Fibroblast of mammary gland (primary cell): ENCODE results near the gene PATJ.
"Not testable (repeated sequence)": the region's sequence is repeated elsewhere in the genome, so short reads cannot be mapped to it uniquely, and the experiment has no call there.

Experiments used
- DNase-seq: peaks from one replicate; pipeline ENCODE4 v3.0.0-alpha.2; 2010; ENCODE audit warnings: low read depth
- H3K4me3 ChIP-seq: 2 replicates; pipeline ENCODE4 v1.5.1; 2011; ENCODE audit warnings: low read depth, mild to moderate bottlenecking, low read length, moderate library complexity; ENCODE audit not compliant: control insufficient read depth
- TF ChIP-seq, protein P1 (sequence below): conservative IDR thresholded peaks from 2 replicates; pipeline ENCODE4 v1.5.1; 2011; ENCODE audit warnings: low read depth, low read length, inconsistent platforms; ENCODE audit not compliant: control insufficient read depth, insufficient read depth

PATJ gene

DNA sequence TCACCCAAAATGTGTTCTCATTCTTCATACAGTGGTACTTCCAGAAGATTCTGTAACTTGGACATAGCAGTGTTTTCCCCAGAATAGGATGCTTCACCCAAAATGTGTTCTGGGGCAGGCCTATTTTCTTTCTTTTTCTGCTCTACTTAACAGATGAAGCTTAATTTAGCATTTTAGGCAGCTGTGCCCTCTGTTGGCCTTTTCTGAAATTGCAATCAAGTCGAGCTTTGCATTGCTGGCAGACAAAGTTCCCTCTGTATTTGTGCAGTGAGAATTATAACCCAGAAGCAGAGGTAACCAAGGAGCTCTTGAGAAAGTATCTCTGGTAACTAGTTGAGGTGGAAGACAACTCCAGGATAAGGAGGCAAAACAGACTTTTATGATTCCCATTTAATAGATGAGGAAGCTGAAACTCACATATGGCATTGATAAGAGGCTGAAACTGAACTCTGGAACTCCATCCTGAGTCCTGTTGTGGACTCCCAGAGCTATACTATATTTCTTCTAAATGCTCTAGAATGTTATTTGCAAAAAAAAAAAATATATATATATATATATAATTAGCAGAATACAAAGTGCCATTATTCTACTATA lies 402.1 kb downstream of the PATJ start:
- DNase-seq: peak; percentile 48
- H3K4me3 ChIP-seq: no peak overlapping the region
- TF ChIP-seq, protein P1, sequence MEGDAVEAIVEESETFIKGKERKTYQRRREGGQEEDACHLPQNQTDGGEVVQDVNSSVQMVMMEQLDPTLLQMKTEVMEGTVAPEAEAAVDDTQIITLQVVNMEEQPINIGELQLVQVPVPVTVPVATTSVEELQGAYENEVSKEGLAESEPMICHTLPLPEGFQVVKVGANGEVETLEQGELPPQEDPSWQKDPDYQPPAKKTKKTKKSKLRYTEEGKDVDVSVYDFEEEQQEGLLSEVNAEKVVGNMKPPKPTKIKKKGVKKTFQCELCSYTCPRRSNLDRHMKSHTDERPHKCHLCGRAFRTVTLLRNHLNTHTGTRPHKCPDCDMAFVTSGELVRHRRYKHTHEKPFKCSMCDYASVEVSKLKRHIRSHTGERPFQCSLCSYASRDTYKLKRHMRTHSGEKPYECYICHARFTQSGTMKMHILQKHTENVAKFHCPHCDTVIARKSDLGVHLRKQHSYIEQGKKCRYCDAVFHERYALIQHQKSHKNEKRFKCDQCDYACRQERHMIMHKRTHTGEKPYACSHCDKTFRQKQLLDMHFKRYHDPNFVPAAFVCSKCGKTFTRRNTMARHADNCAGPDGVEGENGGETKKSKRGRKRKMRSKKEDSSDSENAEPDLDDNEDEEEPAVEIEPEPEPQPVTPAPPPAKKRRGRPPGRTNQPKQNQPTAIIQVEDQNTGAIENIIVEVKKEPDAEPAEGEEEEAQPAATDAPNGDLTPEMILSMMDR: peak; percentile 77

- no peak for DNase-seq
- H3K4me3 ChIP-seq: no peak overlapping the region
- TF ChIP-seq, protein P1: no peak
Observed at GRCh38 chr1:62159940-62160348, 417.7 kb downstream of the PATJ start.

DNA sequence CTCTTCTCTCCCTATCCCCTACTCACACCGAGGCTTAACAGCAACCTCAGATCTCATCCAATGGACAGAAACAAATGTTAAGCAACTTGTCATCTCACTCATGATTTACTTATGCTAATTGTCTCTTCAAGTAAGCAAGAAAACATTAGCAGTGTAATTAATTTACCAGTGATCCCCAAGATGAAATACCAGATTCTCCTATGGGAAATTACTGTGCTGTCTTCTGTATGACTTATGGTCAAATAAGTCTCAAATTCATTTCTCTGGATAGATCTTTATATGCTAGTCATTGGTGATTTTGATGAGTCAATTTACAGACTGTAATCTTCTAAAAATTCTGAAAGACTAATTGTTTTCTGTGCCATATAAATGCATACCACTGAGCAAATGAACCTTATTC lies 419.4 kb downstream of the PATJ start:
- no peak for DNase-seq
- TF ChIP-seq, protein P1: no peak
- no peak overlapping the region for H3K4me3 ChIP-seq

- not testable (repeated sequence) for H3K4me3 ChIP-seq, DNase-seq
Observed at GRCh38 chr1:62170380-62170779, 428.1 kb downstream of the PATJ start.

DNA sequence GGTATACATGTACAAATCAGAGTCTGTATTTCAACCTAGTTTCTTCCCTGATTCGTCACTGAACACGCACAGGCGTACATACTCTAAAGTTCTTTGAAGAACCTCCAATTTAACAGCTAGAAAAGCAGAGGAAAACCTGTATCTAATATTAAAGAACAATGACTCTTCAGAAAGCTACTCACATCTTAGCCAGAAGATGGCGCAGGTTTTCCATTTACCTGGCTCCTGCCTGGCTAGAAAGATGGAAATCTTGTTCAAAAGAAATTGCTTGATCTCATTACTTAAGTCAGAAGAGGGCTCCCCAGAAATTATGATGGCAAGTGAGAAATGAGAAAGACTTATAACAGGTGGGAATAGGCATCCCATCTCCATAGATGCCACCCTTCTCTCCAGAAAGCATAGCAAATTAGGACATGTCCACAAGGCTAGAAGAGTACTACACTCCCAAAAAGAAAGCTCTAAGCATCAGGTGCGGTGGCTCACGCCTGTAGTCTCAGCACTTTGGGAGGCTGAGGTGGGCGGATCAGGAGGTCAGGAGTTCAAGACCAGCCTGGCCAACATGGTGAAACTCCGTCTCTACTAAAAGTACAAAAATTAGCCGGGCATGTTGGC lies 433.4 kb downstream of the PATJ start:
- peak; percentile 54 for DNase-seq
- TF ChIP-seq, protein P1: peak; percentile 86
- no peak overlapping the region for H3K4me3 ChIP-seq

DNA sequence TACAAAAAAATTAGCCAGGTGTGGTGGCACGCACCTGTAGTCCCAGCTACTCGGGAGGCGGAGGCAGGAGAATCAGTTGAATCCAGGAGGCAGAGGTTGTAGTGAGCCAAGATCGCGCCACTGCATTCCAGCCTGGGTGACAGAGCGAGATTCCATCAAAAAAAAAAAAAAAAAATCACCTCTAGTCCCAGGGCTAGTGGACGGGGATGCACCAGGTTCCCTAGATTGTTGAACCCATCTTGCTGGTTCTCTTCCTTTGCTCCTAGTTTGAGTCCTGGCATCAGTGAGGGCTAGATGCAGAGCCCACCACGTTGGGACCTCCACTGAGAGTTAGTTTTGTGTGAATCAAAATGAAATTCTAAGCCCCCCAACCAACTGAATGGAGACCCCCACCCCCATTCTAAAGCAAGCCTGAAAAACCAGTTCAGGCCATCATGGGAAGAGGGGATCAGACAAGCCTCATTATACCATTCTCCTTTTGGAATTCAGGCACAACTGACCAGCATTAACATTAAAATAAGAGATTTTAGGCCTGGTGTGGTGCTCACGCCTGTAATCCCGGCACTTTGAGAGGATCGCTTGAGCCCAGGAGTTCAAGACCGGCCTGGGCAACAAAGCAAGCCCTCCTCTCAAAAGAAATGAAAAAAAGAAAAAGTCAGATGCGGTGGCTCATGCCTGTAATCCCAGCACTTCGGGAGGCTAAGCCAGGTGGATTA lies 434.5 kb downstream of the PATJ start:
- TF ChIP-seq, protein P1: no peak
- DNase-seq: no peak
- H3K4me3 ChIP-seq: no peak overlapping the region

DNA sequence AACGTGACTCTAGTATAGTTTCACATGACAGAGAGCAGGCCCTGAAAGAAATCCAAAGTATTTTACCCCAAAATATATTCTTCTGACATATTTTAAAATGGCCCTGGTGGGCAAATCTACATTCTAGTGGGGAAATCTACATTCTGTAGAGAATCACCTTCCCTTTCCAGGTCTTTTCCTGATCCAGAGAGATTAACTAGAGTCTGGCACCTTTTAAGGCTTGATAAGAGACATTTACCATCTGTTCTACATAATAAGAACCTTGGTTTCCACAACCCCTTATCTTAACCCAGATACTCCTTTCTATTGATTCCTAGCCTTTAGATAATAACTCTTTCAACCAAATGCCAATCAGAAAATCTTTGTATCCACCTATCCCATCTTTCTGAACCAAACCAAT lies 435.3 kb downstream of the PATJ start:
- DNase-seq: no peak
- no peak overlapping the region for H3K4me3 ChIP-seq
- TF ChIP-seq, protein P1: no peak
